ENCODE data around the gene ZNF341. TPM values are rescaled to one million over a fixed set of nuclear protein-coding genes. Genes with fewer than 3 reads are reported as not detected.

ZNF341 gene
- total and polyA plus RNA-seq, 2 experiments from 2014 or later, result 2.3 to 2.8 TPM

DNA sequence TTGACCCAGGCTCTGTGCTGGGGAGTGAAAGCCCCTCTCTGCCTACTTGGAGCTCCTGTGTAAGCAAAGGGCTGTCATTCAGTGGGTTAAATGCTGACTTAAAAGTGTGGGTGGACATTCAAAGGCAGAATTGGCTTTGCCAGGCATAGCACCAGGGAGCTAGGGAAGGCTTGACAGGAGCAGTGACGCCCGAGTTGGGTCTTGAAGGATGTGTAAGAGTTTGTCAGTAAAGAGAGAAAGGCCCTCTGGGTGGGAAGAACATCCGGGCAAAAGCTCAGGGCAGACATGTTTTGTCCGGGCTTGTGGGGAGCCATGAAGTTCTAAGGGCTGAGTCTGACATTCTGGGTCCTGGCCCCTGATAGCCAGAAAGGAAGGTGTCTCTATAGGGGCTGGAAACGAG, 51.5 kb downstream of the ZNF341 start:
- Histone ChIP-seq H3K79me2 (ENCODE audit: insufficient read depth) (no peaks in the 10 kb centered on the region), H3K9ac (no peak overlapping the region), H4K20me1 (ENCODE audit: insufficient read depth) (no peaks in the 10 kb centered on the region), H3K36me3 (ENCODE audit: low read depth) (no peaks in the 10 kb centered on the region), H3K4me2 (ENCODE audit: unreplicated experiment) (no peak overlapping the region), H3K4me1 (ENCODE audit: insufficient read depth) (no peaks in the 10 kb centered on the region), H3K9me3 (ENCODE audit: low read depth) (no peaks in the 10 kb centered on the region), H3K4me3 (no peak overlapping the region), H3K9me2 (ENCODE audit: insufficient read depth) (no peaks in the 10 kb centered on the region), H2AFZ (no peak overlapping the region), H3K27ac (no peak overlapping the region), H3K27me3 (replicated peaks; ENCODE audit: insufficient read depth) (no peaks in the 10 kb centered on the region), H3F3A (ENCODE audit: insufficient read depth) (no peaks in the 10 kb centered on the region)
- in situ Hi-C loops (cut with MboI), result no loop called here
- TF ChIP-seq EZH2 (IDR thresholded peaks at IDR 0.05; ENCODE audit: insufficient read depth, poor library complexity, severe bottlenecking), result no peak
- no peak for TF ChIP-seq EZH2phosphoT487 (IDR thresholded peaks at IDR 0.05; ENCODE audit: insufficient read depth, low read depth)
- no peak for DNase-seq
- WGBS, 2 experiments (ENCODE audit: low coverage in 1 of 2, low lambda C conversion rate in 2 of 2, missing lambda C conversion rate in 2 of 2), result 64 to 71% methylated on average over 4 to 5 of the region's 5 CpGs

- no peak for DNase-seq
- in situ Hi-C loops (cut with MboI), result no loop called here
- Histone ChIP-seq H4K20me1 (ENCODE audit: insufficient read depth) (no peaks in the 10 kb centered on the region), H3K36me3 (ENCODE audit: low read depth) (no peaks in the 10 kb centered on the region), H3K27me3 (replicated peaks; ENCODE audit: insufficient read depth) (no peaks in the 10 kb centered on the region), H3F3A (ENCODE audit: insufficient read depth) (no peaks in the 10 kb centered on the region), H3K4me1 (ENCODE audit: insufficient read depth) (no peaks in the 10 kb centered on the region), H3K27ac (no peak overlapping the region), H3K4me3 (no peak overlapping the region), H3K9ac (no peak overlapping the region), H3K4me2 (ENCODE audit: unreplicated experiment) (no peak overlapping the region), H2AFZ (no peak overlapping the region), H3K9me2 (ENCODE audit: insufficient read depth) (no peaks in the 10 kb centered on the region), H3K79me2 (ENCODE audit: insufficient read depth) (no peaks in the 10 kb centered on the region), H3K9me3 (ENCODE audit: low read depth) (no peaks in the 10 kb centered on the region)
- 93% methylated on average over 5 of the region's 5 CpGs; no CpG with 5 or more reads in 1 of the 2 experiments for WGBS, 2 experiments (ENCODE audit: low coverage in 1 of 2, low lambda C conversion rate in 2 of 2, missing lambda C conversion rate in 2 of 2)
- TF ChIP-seq EZH2 (IDR thresholded peaks at IDR 0.05; ENCODE audit: insufficient read depth, poor library complexity, severe bottlenecking) (no peak), EZH2phosphoT487 (IDR thresholded peaks at IDR 0.05; ENCODE audit: insufficient read depth, low read depth) (no peak)
Observed at GRCh38 chr20:33783818-33784217, 52.0 kb downstream of the ZNF341 start.

DNA sequence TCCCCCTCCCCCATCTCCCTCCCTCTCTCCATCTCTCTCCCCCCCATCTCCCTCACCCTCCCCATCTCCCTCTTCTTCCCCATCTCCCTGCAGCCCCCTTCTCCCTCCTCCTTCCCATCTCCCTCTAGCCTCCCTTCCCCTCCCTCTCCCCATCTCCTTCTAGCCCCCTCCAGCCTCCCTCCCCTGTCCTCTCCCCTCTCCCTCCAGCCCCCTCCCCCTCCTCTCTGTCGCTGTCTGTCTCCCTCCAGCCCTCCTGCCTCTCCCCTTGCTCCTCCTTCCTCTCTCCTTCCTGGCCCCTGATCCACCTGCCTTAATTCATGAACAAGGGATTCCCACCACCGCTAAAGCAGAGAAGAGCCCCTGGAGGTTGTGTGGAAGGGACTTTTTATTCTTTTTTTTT, 52.4 kb downstream of the ZNF341 start:
- H3F3A ChIP-seq (ENCODE audit: insufficient read depth), result no peaks in the 10 kb centered on the region
- peaks cover 3% of the 10 kb centered on the region for H3K4me1 ChIP-seq (ENCODE audit: insufficient read depth)
- no peak overlapping the region for H3K27ac ChIP-seq
- H2AFZ ChIP-seq, result no peak overlapping the region
- no peaks in the 10 kb centered on the region for H4K20me1 ChIP-seq (ENCODE audit: insufficient read depth)
- 95 to 100% methylated on average over 1 to 2 of the region's 2 CpGs for WGBS, 2 experiments (ENCODE audit: low coverage in 1 of 2, low lambda C conversion rate in 2 of 2, missing lambda C conversion rate in 2 of 2)
- no peak overlapping the region for H3K4me3 ChIP-seq
- H3K4me2 ChIP-seq (ENCODE audit: unreplicated experiment), result no peak overlapping the region
- H3K9me3 ChIP-seq (ENCODE audit: low read depth), result no peaks in the 10 kb centered on the region
- H3K27me3 ChIP-seq (replicated peaks; ENCODE audit: insufficient read depth), result no peaks in the 10 kb centered on the region
- TF ChIP-seq EZH2 (IDR thresholded peaks at IDR 0.05; ENCODE audit: insufficient read depth, poor library complexity, severe bottlenecking) (no peak), EZH2phosphoT487 (IDR thresholded peaks at IDR 0.05; ENCODE audit: insufficient read depth, low read depth) (no peak)
- no peak for DNase-seq
- no peak overlapping the region for H3K9ac ChIP-seq
- no peaks in the 10 kb centered on the region for H3K36me3 ChIP-seq (ENCODE audit: low read depth)
- H3K9me2 ChIP-seq (ENCODE audit: insufficient read depth), result no peaks in the 10 kb centered on the region
- in situ Hi-C loops (cut with MboI), result no loop called here
- H3K79me2 ChIP-seq (ENCODE audit: insufficient read depth), result no peaks in the 10 kb centered on the region

GRCh38 chr20:33785503-33785902, 53.7 kb downstream of the ZNF341 start:
- H3F3A ChIP-seq (ENCODE audit: insufficient read depth), result no peaks in the 10 kb centered on the region
- H3K9me3 ChIP-seq (ENCODE audit: low read depth), result no peaks in the 10 kb centered on the region
- H3K4me1 ChIP-seq (ENCODE audit: insufficient read depth), result peaks cover 10% of the 10 kb centered on the region
- no peaks in the 10 kb centered on the region for H3K79me2 ChIP-seq (ENCODE audit: insufficient read depth)
- TF ChIP-seq EZH2 (IDR thresholded peaks at IDR 0.05; ENCODE audit: insufficient read depth, poor library complexity, severe bottlenecking) (no peak), EZH2phosphoT487 (IDR thresholded peaks at IDR 0.05; ENCODE audit: insufficient read depth, low read depth) (no peak)
- no peaks in the 10 kb centered on the region for H3K27me3 ChIP-seq (replicated peaks; ENCODE audit: insufficient read depth)
- H3K4me3 ChIP-seq, result no peak overlapping the region
- no peaks in the 10 kb centered on the region for H4K20me1 ChIP-seq (ENCODE audit: insufficient read depth)
- 96 to 98% methylated on average over 5 of the region's 5 CpGs for WGBS, 2 experiments (ENCODE audit: low coverage in 1 of 2, low lambda C conversion rate in 2 of 2, missing lambda C conversion rate in 2 of 2)
- no peaks in the 10 kb centered on the region for H3K9me2 ChIP-seq (ENCODE audit: insufficient read depth)
- H3K4me2 ChIP-seq (ENCODE audit: unreplicated experiment), result no peak overlapping the region
- H2AFZ ChIP-seq, result no peak overlapping the region
- no peak overlapping the region for H3K9ac ChIP-seq
- H3K36me3 ChIP-seq (ENCODE audit: low read depth), result no peaks in the 10 kb centered on the region
- no peak for DNase-seq
- H3K27ac ChIP-seq, result no peak overlapping the region
- in situ Hi-C loops (cut with MboI), result no loop called here
